DND-41 (cell line): ENCODE results near the gene GLIPR2.

Experiments
- ATAC-seq: fragments of 200-7000 bp; cut with Tn5 transposase; 3 replicates; pipeline ENCODE4 v1.9.1; 2021; ENCODE audit warnings: low read depth; ENCODE audit not compliant: insufficient read depth
- DNase-seq: peaks from one replicate; pipeline ENCODE4 v3.0.0-alpha.2; 2020
- H2AFZ ChIP-seq: 2 replicates; pipeline ENCODE4 v1.6.0; 2012; ENCODE audit warnings: low read depth, low read length
- H3K27ac ChIP-seq: 2 replicates; pipeline ENCODE4 v1.5.1; 2012; ENCODE audit warnings: low read length, inconsistent platforms
- H3K27me3 ChIP-seq: fragments of 200-600 bp; sonication (generic); 2 replicates; pipeline ENCODE4 v1.6.0; 2012; ENCODE audit warnings: low read length, mild to moderate bottlenecking, inconsistent platforms; ENCODE audit not compliant: insufficient read depth, poor library complexity
- H3K36me3 ChIP-seq: 2 replicates; pipeline ENCODE4 v1.5.1; 2012; ENCODE audit warnings: low read length, inconsistent platforms; ENCODE audit not compliant: insufficient read depth
- H3K4me1 ChIP-seq: 2 replicates; pipeline ENCODE4 v1.5.1; 2012; ENCODE audit warnings: mild to moderate bottlenecking, low read length; ENCODE audit not compliant: insufficient read depth
- H3K4me2 ChIP-seq: 2 replicates; pipeline ENCODE4 v1.6.0; 2012; ENCODE audit warnings: mild to moderate bottlenecking, moderate library complexity, low read length, inconsistent platforms; ENCODE audit not compliant: insufficient read depth
- H3K4me3 ChIP-seq, 2 experiments: fragments of 200-600 bp in 1 of 2; shearing (Covaris generic) in 1 of 2; 2 replicates each; pipeline ENCODE4 v1.5.1; 2012 to 2016; ENCODE audit warnings: inconsistent platforms in 2 of 2, low read length in 2 of 2, mild to moderate bottlenecking in 2 of 2, low read depth in 1 of 2, moderate library complexity in 1 of 2
- H3K79me2 ChIP-seq: 2 replicates; pipeline ENCODE4 v1.6.0; 2012; ENCODE audit warnings: low read length, inconsistent platforms; ENCODE audit not compliant: insufficient read depth
- H3K9ac ChIP-seq: 2 replicates; pipeline ENCODE4 v1.6.0; 2012; ENCODE audit warnings: low read depth, mild to moderate bottlenecking, inconsistent platforms, low read length, moderate library complexity
- H3K9me3 ChIP-seq: 2 replicates; pipeline ENCODE4 v1.5.1; 2012; ENCODE audit warnings: low read length, moderate library complexity, mild to moderate bottlenecking, inconsistent platforms; ENCODE audit not compliant: insufficient read depth, severe bottlenecking
- H4K20me1 ChIP-seq: 2 replicates; pipeline ENCODE4 v1.6.0; 2012; ENCODE audit warnings: low read length; ENCODE audit not compliant: insufficient read depth
- EZH2 ChIP-seq: IDR thresholded peaks from 3 replicates; pipeline ENCODE4 v1.6.1; 2012; ENCODE audit warnings: borderline replicate concordance, low read depth, mild to moderate bottlenecking, moderate library complexity, low read length, inconsistent platforms; ENCODE audit not compliant: severe bottlenecking
- TF ChIP-seq, protein P1 (sequence below): IDR thresholded peaks from 2 replicates; pipeline ENCODE4 v1.5.1; 2012; ENCODE audit warnings: borderline replicate concordance, low read length, moderate library complexity, mild to moderate bottlenecking; ENCODE audit not compliant: poor library complexity, severe bottlenecking; ENCODE audit errors: extremely low read depth

The GLIPR2 gene

DNA sequence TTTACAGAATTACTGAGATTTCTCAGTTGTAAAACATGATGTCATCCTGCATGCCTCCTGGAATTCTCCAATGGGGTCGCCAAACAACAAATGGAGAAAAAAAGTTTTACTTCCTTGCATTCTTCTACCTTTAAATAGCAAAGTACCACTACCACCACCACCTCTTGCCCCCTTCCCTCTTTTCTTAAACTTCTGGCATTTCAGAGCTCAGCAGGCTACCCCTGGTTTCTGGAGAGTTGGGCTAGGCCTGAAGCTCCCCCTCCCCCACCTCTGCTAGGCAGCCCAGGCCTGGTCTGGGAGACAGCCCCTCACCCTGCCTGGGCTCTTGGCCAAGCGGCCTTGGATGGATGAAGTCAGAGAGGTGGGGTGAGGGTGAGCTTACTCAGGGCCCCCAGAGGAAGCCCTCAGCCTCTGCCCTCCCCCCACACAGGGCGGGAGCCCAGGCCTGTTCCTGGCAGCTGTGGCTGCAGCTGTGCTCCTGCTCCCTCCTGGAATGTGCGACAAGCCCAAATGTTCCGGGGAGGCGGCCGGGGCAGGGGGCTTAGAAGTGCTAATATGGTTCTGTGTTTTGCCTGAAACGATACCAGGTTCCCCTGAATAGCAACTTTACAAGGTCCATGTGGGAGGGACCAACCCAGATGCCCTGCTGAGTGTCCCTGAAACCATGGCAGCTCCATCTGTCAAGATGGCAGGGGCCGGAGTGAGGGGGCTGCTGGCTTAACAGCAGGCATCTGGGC is 26.7 kb downstream of the GLIPR2 start:
- Histone ChIP-seq H3K9ac (no peak overlapping the region), H3K4me1 (peaks cover 8% of the 10 kb centered on the region), H3K79me2 (no peaks in the 10 kb centered on the region), H3K4me2 (no peak overlapping the region), H3K27me3 (no peaks in the 10 kb centered on the region), H3K27ac (no peak overlapping the region), H2AFZ (no peak overlapping the region), H3K36me3 (no peaks in the 10 kb centered on the region), H3K4me3 (no peak overlapping the region), H3K9me3 (no peaks in the 10 kb centered on the region), H4K20me1 (no peaks in the 10 kb centered on the region)
- ATAC-seq = no peak
- DNase-seq = no peak
- TF ChIP-seq, protein P1, sequence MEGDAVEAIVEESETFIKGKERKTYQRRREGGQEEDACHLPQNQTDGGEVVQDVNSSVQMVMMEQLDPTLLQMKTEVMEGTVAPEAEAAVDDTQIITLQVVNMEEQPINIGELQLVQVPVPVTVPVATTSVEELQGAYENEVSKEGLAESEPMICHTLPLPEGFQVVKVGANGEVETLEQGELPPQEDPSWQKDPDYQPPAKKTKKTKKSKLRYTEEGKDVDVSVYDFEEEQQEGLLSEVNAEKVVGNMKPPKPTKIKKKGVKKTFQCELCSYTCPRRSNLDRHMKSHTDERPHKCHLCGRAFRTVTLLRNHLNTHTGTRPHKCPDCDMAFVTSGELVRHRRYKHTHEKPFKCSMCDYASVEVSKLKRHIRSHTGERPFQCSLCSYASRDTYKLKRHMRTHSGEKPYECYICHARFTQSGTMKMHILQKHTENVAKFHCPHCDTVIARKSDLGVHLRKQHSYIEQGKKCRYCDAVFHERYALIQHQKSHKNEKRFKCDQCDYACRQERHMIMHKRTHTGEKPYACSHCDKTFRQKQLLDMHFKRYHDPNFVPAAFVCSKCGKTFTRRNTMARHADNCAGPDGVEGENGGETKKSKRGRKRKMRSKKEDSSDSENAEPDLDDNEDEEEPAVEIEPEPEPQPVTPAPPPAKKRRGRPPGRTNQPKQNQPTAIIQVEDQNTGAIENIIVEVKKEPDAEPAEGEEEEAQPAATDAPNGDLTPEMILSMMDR = no peak
- no peak for TF ChIP-seq EZH2

DNA sequence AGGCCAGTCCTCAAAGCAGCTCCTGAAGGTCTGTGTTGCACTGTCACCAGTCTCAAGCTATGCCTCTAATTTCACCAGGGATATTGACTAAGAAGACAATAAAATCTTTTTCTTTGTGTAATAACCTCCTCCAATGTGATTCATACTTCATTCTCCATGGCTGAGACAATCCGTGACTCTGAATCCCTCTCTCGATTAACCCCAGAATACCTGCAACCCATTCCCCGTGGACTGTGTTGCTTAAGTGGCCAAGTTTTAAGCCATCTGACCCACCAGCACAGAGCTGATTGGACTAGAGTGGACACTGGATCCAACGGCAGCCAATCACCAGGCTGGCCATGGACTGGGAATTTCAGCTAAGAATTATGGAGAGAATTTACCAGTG is 27.2 kb downstream of the GLIPR2 start:
- H3K79me2 ChIP-seq = no peaks in the 10 kb centered on the region
- no peaks in the 10 kb centered on the region for H3K27me3 ChIP-seq
- H3K4me3 ChIP-seq = no peak overlapping the region
- no peak overlapping the region for H3K4me2 ChIP-seq
- TF ChIP-seq, protein P1 = no peak
- no peak for TF ChIP-seq EZH2
- no peak overlapping the region for H3K9ac ChIP-seq
- no peaks in the 10 kb centered on the region for H3K9me3 ChIP-seq
- no peaks in the 10 kb centered on the region for H4K20me1 ChIP-seq
- no peaks in the 10 kb centered on the region for H3K36me3 ChIP-seq
- H3K27ac ChIP-seq = no peak overlapping the region
- H3K4me1 ChIP-seq = peaks cover 8% of the 10 kb centered on the region
- DNase-seq (no peak), ATAC-seq (no peak)
- no peak overlapping the region for H2AFZ ChIP-seq

DNA sequence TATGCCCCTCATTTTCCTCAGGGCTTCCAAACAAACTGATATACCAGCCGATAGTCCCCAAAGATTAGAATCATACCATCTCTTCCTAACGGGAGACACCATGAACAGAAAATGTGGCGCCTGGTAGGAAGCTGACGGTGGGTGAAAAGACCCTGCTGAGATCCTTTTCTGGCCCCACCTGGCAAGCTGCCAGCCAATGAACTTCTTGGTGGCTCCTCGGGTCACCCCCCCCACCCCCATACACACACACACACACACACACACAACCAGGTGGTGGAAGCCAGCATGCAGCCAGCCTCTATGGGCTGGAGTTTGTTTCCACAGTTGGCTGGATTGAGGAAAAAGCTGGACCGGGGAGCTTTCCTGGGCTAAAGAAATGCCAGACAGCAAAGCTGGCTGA is 27.8 kb downstream of the GLIPR2 start:
- H3K4me3 ChIP-seq = no peak overlapping the region
- no peak overlapping the region for H2AFZ ChIP-seq
- TF ChIP-seq, protein P1 = no peak
- no peak for TF ChIP-seq EZH2
- H3K9ac ChIP-seq = no peak overlapping the region
- H3K36me3 ChIP-seq = no peaks in the 10 kb centered on the region
- no peaks in the 10 kb centered on the region for H3K79me2 ChIP-seq
- no peak overlapping the region for H3K27ac ChIP-seq
- ATAC-seq (no peak), DNase-seq (no peak)
- no peaks in the 10 kb centered on the region for H3K27me3 ChIP-seq
- H3K9me3 ChIP-seq = no peaks in the 10 kb centered on the region
- no peaks in the 10 kb centered on the region for H4K20me1 ChIP-seq
- H3K4me2 ChIP-seq = no peak overlapping the region
- peaks cover 8% of the 10 kb centered on the region for H3K4me1 ChIP-seq
